Small intestine (tissue), 7 donors: ENCODE data around the gene THOC6. TPM values are rescaled to one million over a fixed set of nuclear protein-coding genes. Genes with fewer than 3 reads are reported as not detected.
"Not testable (repeated sequence)": the region's sequence is repeated elsewhere in the genome, so short reads cannot be mapped to it uniquely, and the experiment has no call there.

Experiments
- DNase-seq, 2 donors: peaks; one replicate each; pipeline versions ENCODE4 v3.0.0 to v3.0.0-alpha.2; 2013
- FAIRE-seq: peaks from 2 replicates; lab custom pipeline; 2012; peaks lifted over from hg19 to GRCh38; lab: Jason Lieb, UNC
- H3K27ac ChIP-seq, 3 donors: one replicate each; pipeline ENCODE4 v1.5.1; 2013; ENCODE audit warnings: low read length in 2 of 3, mild to moderate bottlenecking in 2 of 3, control low read depth in 1 of 3, inconsistent platforms in 1 of 3, low read depth in 1 of 3, moderate library complexity in 1 of 3
- H3K27me3 ChIP-seq, 3 donors: one replicate each; pipeline ENCODE4 v1.6.1; 2013; ENCODE audit warnings: low read length in 3 of 3, inconsistent platforms in 1 of 3; ENCODE audit not compliant: control insufficient read depth in 3 of 3, insufficient read depth in 3 of 3
- H3K36me3 ChIP-seq, 3 donors: one replicate each; pipeline ENCODE4 v1.6.1; 2013; ENCODE audit warnings: low read length in 3 of 3, inconsistent platforms in 1 of 3, low read depth in 1 of 3, mild to moderate bottlenecking in 1 of 3, moderate library complexity in 1 of 3; ENCODE audit not compliant: control insufficient read depth in 3 of 3, insufficient read depth in 2 of 3
- H3K4me1 ChIP-seq, 3 donors: one replicate each; pipeline ENCODE4 v1.6.1; 2013; ENCODE audit warnings: low read length in 2 of 3, inconsistent platforms in 1 of 3, low read depth in 1 of 3, mild to moderate bottlenecking in 1 of 3, moderate library complexity in 1 of 3; ENCODE audit not compliant: control insufficient read depth in 3 of 3, insufficient read depth in 2 of 3
- H3K4me3 ChIP-seq, 3 donors: one replicate each; pipeline ENCODE4 v1.5.1; 2013; ENCODE audit warnings: low read length in 3 of 3, control low read depth in 1 of 3, inconsistent platforms in 1 of 3, low read depth in 1 of 3, mild to moderate bottlenecking in 1 of 3, moderate library complexity in 1 of 3
- H3K9me3 ChIP-seq, 2 donors: one replicate each; pipeline ENCODE4 v1.6.1; 2013; ENCODE audit warnings: low read depth in 1 of 2, low read length in 1 of 2; ENCODE audit not compliant: control insufficient read depth in 2 of 2, insufficient read depth in 1 of 2
- WGBS, 3 donors: extraction: QIAGEN DNeasy Blood & Tissue Kit; methylation state at CpG; one replicate each; pipeline ENCODE4 v1.1.7; 2013; 5-methylcytosine and 5-hydroxymethylcytosine counted together
- polyA plus RNA-seq, 4 donors: library from polyadenylated mRNA; stranded (reverse) in 3 of 4; unstranded in 1 of 4; fragments of 200-250 nt in 3 of 4; fragments of 120-200 nt in 1 of 4; gene quantifications; one replicate each; pipeline versions ENCODE4 v1.2.1 to v1.2.3, GENCODE V29; 2013
- donor health status: healthy with polysubstance abuse.
- donor health status: control.
- donor health status: control.
- donor health status: Bipolar disorder and iron deficiency.
- donor health status: healthy.

Gene THOC6
- polyA plus RNA-seq, 4 donors = 35.9 to 51.4 (median 45.0) TPM

- Histone ChIP-seq H3K27ac (peak overlapping the region; percentile 86 to 90 (median 87)), H3K27me3 (no peaks in the 10 kb centered on the region), H3K9me3 (no peaks in the 10 kb centered on the region), H3K4me1 (peaks cover 4 to 42% (median 6%) of the 10 kb centered on the region in 3 donors), H3K4me3 (peak overlapping the region; percentile 38 to 56 (median 52)), H3K36me3 (peaks cover 0 to 31% (median 11%) of the 10 kb centered on the region in 3 donors)
- DNase-seq (peak in 1 of 2 donors; percentile 37), FAIRE-seq (no peak)
- WGBS, 3 donors = 11 to 46% (median 14%) methylated on average over 24 to 26 of the region's 26 CpGs
Measured at GRCh38 chr16:3065742-3066439, 42.1 kb downstream of the THOC6 start.

- Histone ChIP-seq H3K4me1 (peaks cover 4 to 42% (median 6%) of the 10 kb centered on the region in 3 donors), H3K9me3 (no peaks in the 10 kb centered on the region), H3K27ac (peak overlapping the region in 2 of 3 donors; percentile 86 to 87), H3K4me3 (peak overlapping the region; percentile 38 to 56 (median 52)), H3K27me3 (no peaks in the 10 kb centered on the region), H3K36me3 (peaks cover 0 to 31% (median 11%) of the 10 kb centered on the region in 3 donors)
- 46 to 69% (median 68%) methylated on average over 7 of the region's 7 CpGs for WGBS, 3 donors
- no peak for FAIRE-seq
- DNase-seq = no peak
Measured at GRCh38 chr16:3066440-3066748, 42.6 kb downstream of the THOC6 start.

GRCh38 chr16:3068487-3068886, 44.7 kb downstream of the THOC6 start:
- FAIRE-seq (no peak), DNase-seq (no peak)
- H3K36me3 ChIP-seq = peaks cover 0 to 31% (median 11%) of the 10 kb centered on the region in 3 donors
- no peaks in the 10 kb centered on the region for H3K27me3 ChIP-seq
- H3K4me3 ChIP-seq = no peak overlapping the region
- 58 to 65% (median 59%) methylated on average over 4 of the region's 4 CpGs for WGBS, 3 donors
- peak overlapping the region in 1 of 3 donors; percentile 5 for H3K27ac ChIP-seq
- H3K4me1 ChIP-seq = peaks cover 4 to 38% (median 6%) of the 10 kb centered on the region in 3 donors
- no peaks in the 10 kb centered on the region for H3K9me3 ChIP-seq

- not testable (repeated sequence) for H3K27ac ChIP-seq
Measured at GRCh38 chr16:3069146-3069545, 45.3 kb downstream of the THOC6 start.

GRCh38 chr16:3070608-3071111, 46.8 kb downstream of the THOC6 start:
- no peaks in the 10 kb centered on the region for H3K9me3 ChIP-seq
- H3K4me3 ChIP-seq = no peak overlapping the region
- H3K27ac ChIP-seq = no peak overlapping the region
- no peaks in the 10 kb centered on the region for H3K27me3 ChIP-seq
- H3K36me3 ChIP-seq = peaks cover 0 to 31% (median 11%) of the 10 kb centered on the region in 3 donors
- H3K4me1 ChIP-seq = peaks cover 0 to 19% (median 4%) of the 10 kb centered on the region in 3 donors
- FAIRE-seq (no peak), DNase-seq (no peak)
- WGBS, 3 donors = 81 to 86% (median 82%) methylated on average over 9 of the region's 9 CpGs

More at GRCh38 chr16:3069146-3069545, 45.3 kb downstream of the THOC6 start:
- H3K4me1 ChIP-seq = peaks cover 4 to 32% (median 6%) of the 10 kb centered on the region in 3 donors
- peaks cover 0 to 31% (median 11%) of the 10 kb centered on the region in 3 donors for H3K36me3 ChIP-seq
- not testable (repeated sequence) for H3K27me3 ChIP-seq, DNase-seq, H3K9me3 ChIP-seq, FAIRE-seq, H3K4me3 ChIP-seq
- WGBS, 3 donors = 72 to 84% (median 80%) methylated on average over 10 of the region's 11 CpGs

GRCh38 chr16:3071655-3072054, 47.8 kb downstream of the THOC6 start:
- peaks cover 0 to 10% (median 4%) of the 10 kb centered on the region in 3 donors for H3K4me1 ChIP-seq
- FAIRE-seq = no peak

GRCh38 chr16:3072148-3072547, 48.3 kb downstream of the THOC6 start:
- 17 to 52% (median 17%) methylated on average over 3 of the region's 4 CpGs for WGBS, 3 donors
- peaks cover 0 to 26% (median 11%) of the 10 kb centered on the region in 3 donors for H3K36me3 ChIP-seq
- not testable (repeated sequence) for FAIRE-seq, H3K27me3 ChIP-seq, H3K9me3 ChIP-seq, H3K27ac ChIP-seq, H3K4me3 ChIP-seq, DNase-seq
- H3K4me1 ChIP-seq = peaks cover 0 to 10% (median 4%) of the 10 kb centered on the region in 3 donors

More at GRCh38 chr16:3071655-3072054, 47.8 kb downstream of the THOC6 start:
- Histone ChIP-seq H3K27ac (no peak overlapping the region), H3K9me3 (peaks cover 0 to 3% of the 10 kb centered on the region in 2 donors), H3K4me3 (no peak overlapping the region), H3K36me3 (peaks cover 0 to 28% (median 11%) of the 10 kb centered on the region in 3 donors), H3K27me3 (no peaks in the 10 kb centered on the region)
- WGBS, 3 donors = 73 to 85% (median 84%) methylated on average over 7 of the region's 7 CpGs
- no peak for DNase-seq

GRCh38 chr16:3072576-3073263, 48.9 kb downstream of the THOC6 start:
- H3K27me3 ChIP-seq, FAIRE-seq, H3K4me1 ChIP-seq, DNase-seq, H3K4me3 ChIP-seq, H3K9me3 ChIP-seq: not testable (repeated sequence)
- H3K36me3 ChIP-seq = peaks cover 0 to 20% (median 7%) of the 10 kb centered on the region in 3 donors
- peak overlapping the region in 1 of 3 donors; percentile 47 for H3K27ac ChIP-seq
- WGBS, 3 donors = 42 to 63% (median 55%) methylated on average over 8 to 16 of the region's 18 CpGs
